RWPE2 (cell line): ENCODE measurements around the gene WBP2.

Source experiments
- ATAC-seq: fragments of 200-7000 bp; cut with Tn5 transposase; 3 replicates; pipeline ENCODE4 v1.9.1; 2021; ENCODE audit warnings: low read depth
- DNase-seq: peaks from one replicate; pipeline ENCODE4 v3.0.0-alpha.2; 2020; ENCODE audit warnings: low spot score
- H3K27ac ChIP-seq: fragments of 450-650 bp; 2 replicates; pipeline ENCODE4 v1.5.1; 2017; ENCODE audit warnings: mild to moderate bottlenecking; ENCODE audit not compliant: poor library complexity, severe bottlenecking
- H3K27me3 ChIP-seq: fragments of 250-450 bp; sonication (Bioruptor Pico); 2 replicates; pipeline ENCODE4 v1.5.1; 2021; ENCODE audit warnings: mild to moderate bottlenecking, moderate library complexity; ENCODE audit not compliant: insufficient read depth, poor library complexity, severe bottlenecking
- H3K36me3 ChIP-seq: fragments of 250-450 bp; sonication (Bioruptor Pico); 2 replicates; pipeline ENCODE4 v1.5.1; 2020; ENCODE audit warnings: low read depth, mild to moderate bottlenecking, moderate library complexity
- H3K4me1 ChIP-seq: fragments of 250-450 bp; sonication (Bioruptor Pico); 2 replicates; pipeline ENCODE4 v1.5.1; 2021; ENCODE audit warnings: mild to moderate bottlenecking, moderate library complexity; ENCODE audit not compliant: insufficient read depth, poor library complexity, severe bottlenecking
- H3K4me3 ChIP-seq: fragments of 250-450 bp; sonication (Bioruptor Pico); 2 replicates; pipeline ENCODE4 v1.5.1; 2021; ENCODE audit warnings: mild to moderate bottlenecking, moderate library complexity; ENCODE audit not compliant: severe bottlenecking
- H3K9me3 ChIP-seq: fragments of 250-450 bp; sonication (Bioruptor Pico); 2 replicates; pipeline ENCODE4 v1.5.1; 2021; ENCODE audit warnings: mild to moderate bottlenecking, moderate library complexity; ENCODE audit not compliant: severe bottlenecking
- CTCF ChIP-seq: fragments of 450-650 bp; IDR thresholded peaks from one replicate; pipeline ENCODE4 v1.5.1; 2017; ENCODE audit warnings: mild to moderate bottlenecking, moderate library complexity; ENCODE audit not compliant: poor library complexity, severe bottlenecking

WBP2 gene

GRCh38 chr17:75842963-75843576, 12.1 kb downstream of the WBP2 start:
- no peak for TF ChIP-seq CTCF
- H3K4me3 ChIP-seq, result no peak overlapping the region
- ATAC-seq, result no peak
- H3K27me3 ChIP-seq, result no peaks in the 10 kb centered on the region
- H3K9me3 ChIP-seq, result no peaks in the 10 kb centered on the region
- DNase-seq, result no peak
- H3K4me1 ChIP-seq, result peaks cover 18% of the 10 kb centered on the region
- no peak overlapping the region for H3K27ac ChIP-seq
- peaks cover 27% of the 10 kb centered on the region for H3K36me3 ChIP-seq

- peak; percentile 69 for DNase-seq
- H3K9me3 ChIP-seq, result no peaks in the 10 kb centered on the region
- no peak for ATAC-seq
These were observed 12.7 kb downstream of the WBP2 start for GRCh38 chr17:75842411-75842810.

GRCh38 chr17:75840799-75841164, 14.4 kb downstream of the WBP2 start:
- ATAC-seq (no peak), DNase-seq (no peak)
- peaks cover 4% of the 10 kb centered on the region for H3K36me3 ChIP-seq
- H3K4me3 ChIP-seq, result no peak overlapping the region
- peaks cover 11% of the 10 kb centered on the region for H3K4me1 ChIP-seq
- no peak overlapping the region for H3K27ac ChIP-seq
- TF ChIP-seq CTCF, result no peak
- H3K9me3 ChIP-seq, result no peaks in the 10 kb centered on the region
- no peaks in the 10 kb centered on the region for H3K27me3 ChIP-seq

More at GRCh38 chr17:75842411-75842810, 12.7 kb downstream of the WBP2 start:
- peaks cover 20% of the 10 kb centered on the region for H3K36me3 ChIP-seq
- H3K4me1 ChIP-seq, result peaks cover 18% of the 10 kb centered on the region
- no peak overlapping the region for H3K4me3 ChIP-seq
- no peak overlapping the region for H3K27ac ChIP-seq
- no peak for TF ChIP-seq CTCF
- no peaks in the 10 kb centered on the region for H3K27me3 ChIP-seq

- Histone ChIP-seq H3K36me3 (no peaks in the 10 kb centered on the region), H3K4me3 (no peak overlapping the region), H3K4me1 (peaks cover 5% of the 10 kb centered on the region), H3K27ac (no peak overlapping the region), H3K9me3 (no peaks in the 10 kb centered on the region), H3K27me3 (no peaks in the 10 kb centered on the region)
- TF ChIP-seq CTCF, result no peak
- DNase-seq (peak; percentile 73), ATAC-seq (no peak)
These were observed 15.0 kb downstream of the WBP2 start for GRCh38 chr17:75839942-75840798.

GRCh38 chr17:75838410-75838809, 16.7 kb downstream of the WBP2 start:
- Histone ChIP-seq H3K27me3 (no peaks in the 10 kb centered on the region), H3K4me3 (no peak overlapping the region), H3K36me3 (no peaks in the 10 kb centered on the region), H3K27ac (no peak overlapping the region), H3K9me3 (no peaks in the 10 kb centered on the region), H3K4me1 (no peaks in the 10 kb centered on the region)
- TF ChIP-seq CTCF, result no peak
- ATAC-seq, result no peak
- no peak for DNase-seq
